Breast epithelium (tissue), 4 donors: ENCODE measurements around the gene NME7. TPM values are rescaled to one million over a fixed set of nuclear protein-coding genes. Genes with fewer than 3 reads are reported as not detected.

Source experiments
- DNase-seq, 2 donors: peaks; one replicate each; pipeline ENCODE4 v3.0.0-alpha.2; 2019; ENCODE audit warnings: low spot score in 2 of 2
- H3K27ac ChIP-seq, 2 donors: fragments of 200-600 bp; sonication (generic) in 1 of 2; one replicate each; pipeline ENCODE4 v1.5.1; 2016 to 2019; ENCODE audit warnings: mild to moderate bottlenecking in 1 of 2
- H3K27me3 ChIP-seq, 2 donors: fragments of 200-600 bp; sonication (generic) in 1 of 2; one replicate each; pipeline versions ENCODE4 v1.5.1 to v1.6.0; 2017 to 2019; ENCODE audit warnings: control low read depth in 1 of 2, mild to moderate bottlenecking in 1 of 2
- H3K36me3 ChIP-seq: fragments of 200-600 bp; one replicate; pipeline ENCODE4 v1.5.1; 2019
- H3K4me1 ChIP-seq, 2 donors: fragments of 200-600 bp; sonication (generic); one replicate each; pipeline ENCODE4 v1.5.1; 2016 to 2019; ENCODE audit warnings: control low read depth in 1 of 2
- H3K4me3 ChIP-seq, 3 donors: fragments of 200-600 bp; sonication (generic); 1 replicate in 2 of 3; 2 replicates in 1 of 3; pipeline ENCODE4 v1.5.1; 2016 to 2019; ENCODE audit warnings: mild to moderate bottlenecking in 3 of 3, moderate library complexity in 2 of 3
- H3K9me3 ChIP-seq, 2 donors: fragments of 200-600 bp; sonication (generic) in 1 of 2; one replicate each; pipeline ENCODE4 v1.5.1; 2016 to 2019; ENCODE audit warnings: control low read depth in 1 of 2
- CTCF ChIP-seq, 3 donors: fragments of 450-650 bp; IDR thresholded peaks; one replicate each; pipeline ENCODE4 v1.5.1; 2016 to 2017; ENCODE audit warnings: antibody characterized with exemption in 3 of 3, mild to moderate bottlenecking in 3 of 3, moderate library complexity in 3 of 3
- POLR2A ChIP-seq: fragments of 450-650 bp; IDR thresholded peaks from one replicate; pipeline ENCODE4 v1.6.1; 2016; ENCODE audit warnings: antibody characterized with exemption, mild to moderate bottlenecking, moderate library complexity
- POLR2AphosphoS5 ChIP-seq, 3 donors: sonication (generic); formaldehyde crosslinking; IDR thresholded peaks; one replicate each; pipeline ENCODE4 v1.6.1; 2017; ENCODE audit warnings: antibody characterized with exemption in 3 of 3
- intact Hi-C: fragments of 100-400 bp; cut with DNase I; formaldehyde crosslinking; loops from one replicate; pipeline ENCODE4 v1.15.1; 2023; ENCODE audit warnings: low total_unique reads
- total RNA-seq, 3 donors: library from RNA; depleted of rRNA; stranded (reverse); fragments of >200 nt; gene quantifications; one replicate each; pipeline ENCODE4 v1.1.0, GENCODE V29; 2016

The NME7 gene
- total RNA-seq, 3 donors from 2014 or later: 13.0 to 22.8 (median 16.7) TPM

GRCh38 chr1:169329383-169329782 is 38.2 kb downstream of the NME7 start:
- Histone ChIP-seq H3K4me1 (no peaks in the 10 kb centered on the region), H3K27me3 (no peaks in the 10 kb centered on the region), H3K36me3 (no peaks in the 10 kb centered on the region), H3K4me3 (no peak overlapping the region), H3K9me3 (peaks cover 0 to 6% of the 10 kb centered on the region in 2 donors), H3K27ac (no peak overlapping the region)
- intact Hi-C loops: no loop called here
- no peak for DNase-seq
- no peak for TF ChIP-seq POLR2A
- no peak for TF ChIP-seq POLR2AphosphoS5 (IDR thresholded peaks at IDR 0.05)
- no peak for TF ChIP-seq CTCF (IDR thresholded peaks at IDR 0.05)

GRCh38 chr1:169327875-169328274 is 39.7 kb downstream of the NME7 start:
- H3K27ac ChIP-seq: no peak overlapping the region
- no peaks in the 10 kb centered on the region for H3K4me1 ChIP-seq
- H3K4me3 ChIP-seq: no peak overlapping the region
- no peak for DNase-seq
- peaks cover 0 to 6% of the 10 kb centered on the region in 2 donors for H3K9me3 ChIP-seq
- intact Hi-C loops: no loop called here
- no peak for TF ChIP-seq CTCF (IDR thresholded peaks at IDR 0.05)
- no peak for TF ChIP-seq POLR2AphosphoS5 (IDR thresholded peaks at IDR 0.05)
- TF ChIP-seq POLR2A: no peak
- no peaks in the 10 kb centered on the region for H3K27me3 ChIP-seq
- H3K36me3 ChIP-seq: no peaks in the 10 kb centered on the region

DNA sequence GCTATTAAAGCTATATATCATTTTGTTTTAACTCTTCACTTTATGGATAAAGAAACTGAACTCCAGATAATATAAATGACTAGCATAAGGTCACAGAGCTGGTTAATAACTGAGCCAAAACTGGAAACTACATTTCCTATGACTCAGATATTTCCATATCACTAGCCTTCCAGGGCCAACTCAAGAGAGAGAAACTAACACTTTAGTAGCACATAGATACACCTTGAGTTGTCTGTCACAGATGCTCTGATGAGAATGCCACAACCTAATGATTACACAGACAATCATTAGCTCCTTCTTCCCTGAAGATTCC is 40.7 kb downstream of the NME7 start:
- Histone ChIP-seq H3K36me3 (no peaks in the 10 kb centered on the region), H3K27me3 (no peaks in the 10 kb centered on the region), H3K4me3 (no peak overlapping the region), H3K9me3 (peaks cover 0 to 6% of the 10 kb centered on the region in 2 donors), H3K27ac (no peak overlapping the region), H3K4me1 (no peaks in the 10 kb centered on the region)
- no peak for DNase-seq
- TF ChIP-seq POLR2A (no peak), CTCF (IDR thresholded peaks at IDR 0.05) (no peak), POLR2AphosphoS5 (IDR thresholded peaks at IDR 0.05) (no peak)
- intact Hi-C loops: no loop called here

- peaks cover 0 to 6% of the 10 kb centered on the region in 2 donors for H3K9me3 ChIP-seq
- H3K4me3 ChIP-seq: no peak overlapping the region
- intact Hi-C loops: no loop called here
- no peak for DNase-seq
- H3K27me3 ChIP-seq: no peaks in the 10 kb centered on the region
- no peaks in the 10 kb centered on the region for H3K4me1 ChIP-seq
- TF ChIP-seq POLR2A (no peak), CTCF (IDR thresholded peaks at IDR 0.05) (no peak), POLR2AphosphoS5 (IDR thresholded peaks at IDR 0.05) (no peak)
- no peaks in the 10 kb centered on the region for H3K36me3 ChIP-seq
- no peak overlapping the region for H3K27ac ChIP-seq
Measured at GRCh38 chr1:169326261-169326955, 41.2 kb downstream of the NME7 start.

DNA sequence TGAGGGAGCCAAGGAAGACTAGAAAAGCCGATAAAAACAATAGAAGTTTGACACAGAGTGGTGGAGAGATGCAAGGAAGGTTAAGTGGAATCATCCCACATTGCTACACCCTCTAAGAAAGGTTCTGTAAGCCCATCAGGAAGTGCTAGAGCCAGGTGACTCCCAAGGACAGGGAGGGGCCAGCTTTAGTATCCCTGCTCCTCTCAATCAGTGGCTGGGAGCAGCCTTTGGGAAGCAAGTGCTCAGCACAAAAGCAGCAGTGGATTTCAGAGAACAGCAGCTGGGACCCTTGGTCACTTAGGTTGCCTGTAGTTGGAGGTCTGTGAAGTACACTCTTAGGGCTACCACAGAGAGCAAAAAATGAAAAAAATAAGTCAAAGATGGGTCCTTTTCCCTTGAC is 42.5 kb downstream of the NME7 start:
- no peaks in the 10 kb centered on the region for H3K4me1 ChIP-seq
- H3K27me3 ChIP-seq: no peaks in the 10 kb centered on the region
- intact Hi-C loops: no loop called here
- no peak overlapping the region for H3K27ac ChIP-seq
- H3K36me3 ChIP-seq: no peaks in the 10 kb centered on the region
- DNase-seq: no peak
- TF ChIP-seq POLR2A (no peak), POLR2AphosphoS5 (IDR thresholded peaks at IDR 0.05) (no peak), CTCF (IDR thresholded peaks at IDR 0.05) (no peak)
- peaks cover 0 to under 1% of the 10 kb centered on the region in 2 donors for H3K9me3 ChIP-seq
- H3K4me3 ChIP-seq: no peak overlapping the region
